ENCODE measurements around the gene DAB2IP.
"Not testable (repeated sequence)": the region's sequence is repeated elsewhere in the genome, so short reads cannot be mapped to it uniquely, and the experiment has no call there.

The DAB2IP gene

GRCh38 chr9:121651295-121652020 lies at the start of gene DAB2IP:
Gene DAB2IP (plus strand): TSS chr9:121651634. CDS start chr9:121651776, 142 bp downstream.
- DNase-seq, result no peak

DNA sequence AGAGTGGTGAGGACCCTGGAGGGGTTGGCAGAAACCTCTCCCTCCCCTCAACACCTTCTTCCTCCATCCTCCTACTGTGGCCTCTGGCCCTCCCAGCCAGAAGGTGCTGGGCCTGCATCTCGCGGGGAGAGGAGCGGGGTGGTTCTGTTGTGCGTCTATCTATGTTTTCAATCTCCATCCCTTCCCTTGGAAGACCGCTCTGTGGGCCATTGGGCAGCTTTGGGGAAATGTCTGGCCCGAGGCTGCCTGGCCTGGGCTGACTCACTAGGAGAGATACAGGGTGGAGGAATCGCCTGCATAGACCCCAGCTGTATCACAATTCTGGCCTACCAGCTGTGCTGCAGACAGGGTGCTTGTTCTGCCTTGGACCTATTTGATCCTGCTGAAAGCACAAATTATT lies 48.4 kb upstream of the DAB2IP start:
- no peak for DNase-seq

DNA sequence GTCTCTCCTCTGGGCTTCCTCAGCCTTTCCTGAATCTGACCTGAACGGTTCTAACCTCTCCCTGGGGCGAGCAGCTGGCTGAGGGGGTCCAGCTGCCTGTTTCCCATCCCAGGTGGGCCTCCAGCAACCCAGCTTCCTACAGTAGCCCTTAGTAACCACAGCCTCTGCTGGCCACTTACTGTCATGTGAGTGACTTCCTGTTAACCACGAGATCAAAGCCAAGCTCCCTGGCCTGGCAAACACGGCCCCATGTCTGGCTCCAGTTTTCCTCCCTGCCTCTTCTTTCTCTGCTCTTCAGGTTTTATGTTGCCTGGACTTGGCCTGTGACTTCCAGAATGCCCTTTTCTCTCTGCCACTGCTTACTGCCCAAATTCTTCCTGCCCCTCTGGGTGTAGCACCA lies 47.2 kb upstream of the DAB2IP start:
- no peak for DNase-seq

DNA sequence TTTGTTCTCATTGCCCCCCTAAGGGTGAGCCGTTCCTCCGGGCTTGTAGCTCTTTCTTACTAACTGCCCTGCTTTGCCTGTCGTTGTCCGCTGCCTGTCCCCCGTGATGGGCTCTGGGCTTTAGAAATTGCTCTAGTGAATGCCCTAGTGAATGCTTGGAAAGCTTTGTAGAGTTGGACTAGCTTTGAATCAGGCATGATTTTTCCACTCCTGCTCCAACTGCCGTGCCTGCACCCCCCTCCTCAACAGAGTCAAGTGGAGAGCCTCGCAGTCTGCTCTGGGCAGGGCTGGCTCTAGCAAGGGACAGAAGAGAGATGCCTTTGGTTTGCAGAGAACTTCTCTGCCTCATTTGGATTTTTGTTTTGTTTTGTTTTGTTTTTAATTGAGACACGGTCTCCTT lies 46.8 kb upstream of the DAB2IP start:
- no peak for DNase-seq

- DNase-seq, result no peak
Observed at GRCh38 chr9:121607434-121608167, 43.8 kb upstream of the DAB2IP start.

DNA sequence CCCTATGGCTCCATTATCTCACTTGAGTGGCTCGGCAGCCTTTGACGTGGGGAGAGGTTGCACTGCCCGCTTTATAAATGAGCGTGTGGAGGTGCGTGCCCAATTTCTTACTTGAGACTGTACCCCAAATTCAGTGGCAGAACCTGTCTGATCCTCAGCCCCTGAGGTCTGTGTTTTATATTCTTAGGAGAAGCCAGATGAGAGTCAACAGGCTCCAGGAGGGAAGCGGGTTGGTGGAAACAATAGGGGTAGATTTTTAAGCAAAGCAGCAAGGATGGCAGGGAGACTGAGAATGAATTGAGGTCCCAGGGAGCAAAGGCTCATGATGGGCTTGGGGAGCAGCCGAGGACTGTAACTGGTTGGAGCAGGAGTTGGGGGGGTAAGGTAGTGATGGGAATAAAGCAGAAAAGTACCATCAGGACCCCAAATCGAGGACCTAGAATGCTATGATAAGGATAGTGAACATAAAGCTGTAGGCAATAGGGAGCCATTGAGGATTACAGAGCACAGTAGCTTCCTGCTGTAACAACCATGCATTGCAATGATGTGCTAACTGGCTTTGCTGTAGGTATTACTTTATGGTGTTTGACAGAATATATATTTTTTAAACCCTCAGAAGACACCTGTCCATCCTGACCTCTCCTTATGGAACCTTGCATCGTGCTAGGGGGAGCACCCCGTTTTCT lies 43.1 kb upstream of the DAB2IP start:
- DNase-seq, result no peak

DNA sequence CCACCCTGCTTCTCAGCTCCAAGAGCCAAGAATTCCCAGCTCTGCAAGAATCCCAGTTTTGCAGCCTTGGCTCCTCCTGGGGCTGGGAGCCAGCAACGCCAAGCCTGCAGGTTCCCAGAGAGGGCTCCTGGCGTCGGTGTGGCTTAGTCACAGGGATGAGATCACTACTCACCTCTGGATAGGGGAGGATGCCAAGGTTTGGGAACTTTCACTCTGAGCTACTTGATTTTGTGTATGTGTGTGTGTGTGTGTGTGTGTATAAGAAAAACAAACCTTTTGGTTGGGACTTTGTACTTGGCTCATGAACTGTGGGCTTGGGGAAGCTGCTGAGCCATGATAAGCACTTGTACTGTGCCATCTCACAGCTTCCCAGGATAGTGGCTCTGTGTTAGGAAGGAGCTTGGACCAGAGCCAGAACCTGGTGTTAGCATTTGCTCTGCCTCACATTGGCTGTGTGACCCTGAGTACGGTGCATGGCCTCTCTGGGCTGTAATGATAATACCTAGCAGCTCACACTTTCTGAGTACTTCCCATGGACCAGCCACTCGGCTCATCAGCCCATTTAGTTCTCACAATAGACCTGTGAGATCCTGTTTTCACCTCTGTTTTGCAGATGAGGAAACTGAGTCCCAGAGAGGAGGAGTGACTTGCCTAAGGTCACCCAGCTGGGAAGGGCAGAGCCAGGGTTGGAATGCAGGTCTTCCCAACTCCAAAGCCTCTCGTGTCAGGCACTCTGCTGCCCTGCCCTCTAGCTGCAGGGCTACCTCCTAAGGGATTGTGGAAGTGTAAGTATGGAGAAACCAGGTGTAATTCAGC lies 41.4 kb upstream of the DAB2IP start:
- no peak for DNase-seq

DNA sequence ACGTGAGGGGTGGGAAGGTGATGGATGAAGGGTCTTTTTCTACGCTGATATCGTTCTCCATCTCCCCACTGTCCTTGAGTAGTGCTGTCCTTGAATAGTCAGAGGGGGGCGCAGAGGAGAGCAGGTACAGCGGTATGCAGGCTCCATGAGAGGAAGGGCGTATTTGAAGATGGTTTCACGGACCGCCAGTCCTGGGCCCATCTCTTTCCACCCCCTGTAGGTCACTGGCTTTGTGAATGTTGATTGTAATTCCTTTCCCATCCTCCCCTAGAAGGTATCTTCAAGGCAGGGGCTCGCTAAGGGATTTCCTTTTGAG lies 40.8 kb upstream of the DAB2IP start:
- no peak for DNase-seq

- DNase-seq, result no peak
Observed at GRCh38 chr9:121612511-121612998, 38.9 kb upstream of the DAB2IP start.

GRCh38 chr9:121613009-121613752 lies 38.3 kb upstream of the DAB2IP start:
- DNase-seq, result no peak

GRCh38 chr9:121616123-121616755 lies 35.2 kb upstream of the DAB2IP start:
- no peak for DNase-seq

DNA sequence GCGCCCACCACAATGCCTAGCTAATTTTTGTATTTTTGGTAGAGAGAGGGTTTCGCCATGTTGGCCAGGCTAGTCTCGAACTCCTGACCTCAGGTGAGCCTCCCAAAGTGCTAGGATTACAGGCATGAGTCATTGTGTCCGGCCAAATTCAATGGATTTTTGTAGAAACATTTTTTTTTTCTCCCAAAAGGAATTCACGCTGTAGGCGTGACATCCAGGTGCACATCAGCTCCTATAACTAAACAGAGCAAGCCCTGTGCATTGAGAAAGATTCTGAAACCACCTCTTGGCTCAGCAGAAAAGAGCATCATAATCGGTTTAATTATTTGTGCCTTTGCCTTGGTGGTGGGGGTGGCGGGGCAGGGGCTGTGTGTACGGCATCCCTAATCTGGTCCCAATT lies 32.9 kb upstream of the DAB2IP start:
- DNase-seq, result no peak

- DNase-seq, result not testable (repeated sequence)
Observed at GRCh38 chr9:121618910-121619309, 32.5 kb upstream of the DAB2IP start.

DNA sequence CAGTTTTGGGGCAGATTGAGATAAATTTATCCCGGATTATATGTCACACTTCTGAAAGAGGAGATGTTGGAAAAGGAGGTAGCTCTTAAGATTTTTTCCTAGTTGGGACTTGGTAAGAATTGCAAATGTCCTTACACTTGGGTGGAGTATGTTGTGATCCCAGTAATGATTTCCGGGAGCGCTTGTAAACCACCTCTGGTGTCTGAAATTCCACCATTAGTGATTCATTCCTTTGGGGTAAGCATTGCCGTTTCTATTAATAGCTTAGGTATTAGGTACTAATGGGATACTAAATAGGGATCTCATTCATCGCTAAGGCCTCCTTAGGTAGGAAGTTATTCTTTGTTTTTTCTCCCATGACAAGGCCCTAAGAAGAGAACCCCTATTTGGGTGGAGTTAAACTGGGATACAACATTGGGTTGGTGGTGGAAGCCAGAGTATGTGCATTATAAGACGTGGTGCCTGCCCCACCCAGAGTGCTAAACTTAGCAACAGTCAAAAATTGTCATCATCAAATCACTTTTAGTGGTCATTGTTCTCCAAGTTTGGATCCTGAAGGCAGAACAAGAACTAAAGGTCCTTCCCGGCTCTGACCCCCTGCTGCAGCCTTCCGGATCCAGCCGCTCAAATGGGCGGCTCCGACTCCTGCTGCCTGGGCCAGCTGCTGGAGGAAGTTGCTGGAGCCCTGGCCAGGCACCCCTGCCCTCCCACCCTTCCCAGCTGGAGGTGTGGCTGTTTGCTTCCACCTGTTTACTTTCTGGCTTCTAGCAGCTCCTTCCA lies 31.7 kb upstream of the DAB2IP start:
- DNase-seq, result no peak

GRCh38 chr9:121620325-121620673 lies 31.1 kb upstream of the DAB2IP start:
- no peak for DNase-seq

GRCh38 chr9:121620777-121621449 lies 30.5 kb upstream of the DAB2IP start:
- no peak for DNase-seq

DNA sequence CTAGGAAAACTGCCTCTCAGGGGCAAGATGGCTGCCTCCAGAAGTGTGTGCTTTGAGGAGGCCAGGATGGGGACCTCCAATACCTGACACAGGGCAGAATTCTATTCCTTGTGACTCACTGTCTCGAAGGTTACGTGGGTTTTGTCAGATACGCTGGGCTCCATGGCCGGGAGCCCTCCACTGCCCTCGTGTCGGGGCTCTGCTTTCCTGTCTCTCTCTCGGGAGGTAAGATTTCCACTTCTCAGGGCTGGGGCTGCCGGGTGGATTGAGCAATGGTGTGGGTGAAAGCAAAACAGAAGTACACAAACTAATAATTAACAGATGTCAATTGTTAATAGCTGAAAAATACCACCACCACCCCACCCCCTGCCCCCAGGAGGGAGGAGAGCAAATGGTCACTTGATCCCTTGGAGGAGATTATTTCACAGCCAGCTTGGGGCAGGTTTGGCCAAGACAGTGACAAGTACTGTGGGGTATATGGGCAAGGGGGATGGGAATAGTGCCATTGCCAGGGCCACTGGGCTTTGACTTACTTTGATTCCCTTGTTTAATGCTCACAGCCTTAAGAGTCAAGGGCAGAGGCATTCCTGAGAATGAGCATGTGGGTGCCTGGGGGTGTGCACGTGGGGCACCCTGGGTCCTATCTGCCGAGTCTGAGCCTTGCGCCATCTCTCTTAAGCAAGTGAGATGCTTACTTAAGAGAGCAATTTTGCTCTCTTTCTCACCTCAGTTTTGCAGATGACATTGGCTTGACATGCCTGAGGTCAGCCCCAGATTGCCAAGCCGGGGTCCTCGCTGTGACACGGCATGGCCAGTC lies 28.8 kb upstream of the DAB2IP start:
- no peak for DNase-seq

DNA sequence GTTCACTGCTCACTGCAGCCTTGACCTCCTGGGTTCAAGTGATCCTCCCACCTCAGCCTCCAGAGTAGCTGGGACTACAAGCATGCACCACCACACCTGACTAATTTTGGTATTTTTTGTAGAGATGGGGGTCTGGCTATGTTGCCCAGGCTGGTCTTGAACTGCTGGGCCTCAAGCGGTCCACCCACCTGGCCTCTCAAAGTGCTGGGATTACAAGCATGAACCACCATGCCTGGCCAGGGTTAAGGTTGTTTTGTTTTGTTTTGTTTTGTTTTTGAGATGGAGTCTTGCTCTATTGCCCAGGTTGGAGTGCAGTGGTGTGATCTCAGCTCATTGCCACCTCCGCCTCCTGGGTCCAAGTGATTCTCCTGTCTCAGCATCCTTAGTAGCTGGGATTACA lies 28.0 kb upstream of the DAB2IP start:
- not testable (repeated sequence) for DNase-seq

DNA sequence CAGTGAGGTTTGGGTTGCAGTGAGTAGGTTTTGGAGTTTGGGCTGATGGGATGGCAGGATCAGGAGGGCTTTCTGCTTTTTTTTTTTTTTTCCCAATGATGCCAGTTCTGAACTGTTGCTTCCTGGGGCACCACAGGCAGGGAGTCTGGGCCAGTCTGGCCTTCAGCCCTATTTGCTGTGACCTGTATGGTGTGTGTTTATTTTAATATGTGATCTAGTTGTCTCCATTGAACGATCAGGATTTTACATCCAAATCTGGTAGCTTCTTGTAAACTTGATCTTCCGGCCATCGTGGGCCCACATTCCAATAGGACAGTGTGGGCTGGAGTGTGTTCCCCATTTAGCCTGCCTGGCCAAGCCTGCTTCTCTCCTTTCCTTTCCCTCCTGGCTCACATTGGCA lies 25.8 kb upstream of the DAB2IP start:
- no peak for DNase-seq

GRCh38 chr9:121626012-121626411 lies 25.4 kb upstream of the DAB2IP start:
- DNase-seq, result no peak
